ENCODE data around the gene PASD1. TPM values are rescaled to one million over a fixed set of nuclear protein-coding genes. Genes with fewer than 3 reads are reported as not detected.

PASD1 gene
- total RNA-seq, 6 experiments from 2014 or later: not detected

- Mint-ChIP-seq H3K4me1 (ENCODE audit: low read depth) (no peaks in the 10 kb centered on the region), H3K4me3 (no peak overlapping the region), H3K36me3 (ENCODE audit: low read depth) (no peaks in the 10 kb centered on the region), H3K27ac (no peak overlapping the region), H3K27me3 (ENCODE audit: insufficient read depth) (no peaks in the 10 kb centered on the region), H3K9me3 (no peaks in the 10 kb centered on the region)
- no peak for DNase-seq
- no peak for TF ChIP-seq CTCF (IDR thresholded peaks at IDR 0.05)
Measured at GRCh38 chrX:151679798-151680402, 116.4 kb downstream of the PASD1 start.

- H3K4me1 Mint-ChIP-seq (ENCODE audit: low read depth): no peaks in the 10 kb centered on the region
- no peak for DNase-seq
- no peaks in the 10 kb centered on the region for H3K27me3 Mint-ChIP-seq (ENCODE audit: insufficient read depth)
- H3K36me3 Mint-ChIP-seq (ENCODE audit: low read depth): no peaks in the 10 kb centered on the region
- no peak overlapping the region for H3K27ac Mint-ChIP-seq
- no peaks in the 10 kb centered on the region for H3K9me3 Mint-ChIP-seq
- TF ChIP-seq CTCF (IDR thresholded peaks at IDR 0.05): peak; percentile 68
- H3K4me3 Mint-ChIP-seq: no peak overlapping the region
Measured at GRCh38 chrX:151680805-151681204, 117.3 kb downstream of the PASD1 start.

- H3K27me3 Mint-ChIP-seq (ENCODE audit: insufficient read depth): no peaks in the 10 kb centered on the region; the same call in 1 of the 2 replicates
- no peak overlapping the region for H3K4me3 Mint-ChIP-seq
- H3K4me1 Mint-ChIP-seq (ENCODE audit: low read depth): no peaks in the 10 kb centered on the region
- no peak for DNase-seq
- H3K9me3 Mint-ChIP-seq: no peaks in the 10 kb centered on the region
- H3K27ac Mint-ChIP-seq: no peak overlapping the region
- no peaks in the 10 kb centered on the region for H3K36me3 Mint-ChIP-seq (ENCODE audit: low read depth)
- TF ChIP-seq CTCF (IDR thresholded peaks at IDR 0.05): no peak
Measured at GRCh38 chrX:151687635-151688034, 124.2 kb downstream of the PASD1 start.

GRCh38 chrX:151688695-151689094, 125.2 kb downstream of the PASD1 start:
- H3K27ac Mint-ChIP-seq: no peak overlapping the region
- TF ChIP-seq CTCF (IDR thresholded peaks at IDR 0.05): no peak
- no peaks in the 10 kb centered on the region for H3K9me3 Mint-ChIP-seq
- no peaks in the 10 kb centered on the region; the same call in 1 of the 2 replicates for H3K27me3 Mint-ChIP-seq (ENCODE audit: insufficient read depth)
- DNase-seq: no peak
- no peaks in the 10 kb centered on the region for H3K36me3 Mint-ChIP-seq (ENCODE audit: low read depth)
- no peak overlapping the region for H3K4me3 Mint-ChIP-seq
- H3K4me1 Mint-ChIP-seq (ENCODE audit: low read depth): no peaks in the 10 kb centered on the region

- DNase-seq: no peak
- Mint-ChIP-seq H3K4me1 (ENCODE audit: low read depth) (no peaks in the 10 kb centered on the region), H3K36me3 (ENCODE audit: low read depth) (no peaks in the 10 kb centered on the region), H3K4me3 (no peak overlapping the region), H3K9me3 (peaks cover 5% of the 10 kb centered on the region; the same call in 1 of the 2 replicates), H3K27me3 (ENCODE audit: insufficient read depth) (peaks cover 2% of the 10 kb centered on the region), H3K27ac (no peak overlapping the region)
- no peak for TF ChIP-seq CTCF (IDR thresholded peaks at IDR 0.05)
Measured at GRCh38 chrX:151692825-151693224, 129.3 kb downstream of the PASD1 start.

All from HFFc6 (cell line).